Lower lobe of right lung (tissue), 2 donors: ENCODE data around the gene OLA1. TPM values are rescaled to one million over a fixed set of nuclear protein-coding genes. Genes with fewer than 3 reads are reported as not detected.

Source experiments
- ATAC-seq, 2 donors: fragments of 200-7000 bp; cut with Tn5 transposase; one replicate each; pipeline ENCODE4 v1.9.1; 2020 to 2022; ENCODE audit warnings: mild to moderate bottlenecking in 2 of 2, moderate library complexity in 2 of 2
- DNase-seq: peaks from one replicate; pipeline ENCODE4 v3.0.0-alpha.2; 2020
- H3K27ac ChIP-seq: fragments of 200-600 bp; one replicate; pipeline ENCODE4 v1.8.0; 2022
- H3K27me3 ChIP-seq: fragments of 200-600 bp; one replicate; pipeline ENCODE4 v1.8.0; 2022; ENCODE audit warnings: low read depth
- H3K36me3 ChIP-seq: fragments of 200-600 bp; one replicate; pipeline ENCODE4 v1.8.0; 2022; ENCODE audit warnings: mild to moderate bottlenecking
- H3K4me1 ChIP-seq: fragments of 200-600 bp; one replicate; pipeline ENCODE4 v1.8.0; 2022
- H3K4me3 ChIP-seq: fragments of 200-600 bp; one replicate; pipeline ENCODE4 v1.8.0; 2022; ENCODE audit warnings: mild to moderate bottlenecking
- H3K9me3 ChIP-seq: fragments of 200-600 bp; one replicate; pipeline ENCODE4 v1.8.0; 2022
- CTCF ChIP-seq: fragments of 200-600 bp; IDR thresholded peaks from one replicate; pipeline ENCODE4 v1.8.0; 2022; ENCODE audit warnings: antibody characterized with exemption, mild to moderate bottlenecking
- intact Hi-C: fragments of 100-400 bp; cut with DNase I; formaldehyde crosslinking; loops from one replicate; pipeline ENCODE4 v1.11.0; 2022
- long read RNA-seq: library from polyadenylated mRNA; unstranded; transcript quantifications from one replicate; pipeline ENCODE4 v2.0.0, GENCODE V29; 2021
- total RNA-seq: library from RNA; stranded (reverse); fragmentation: NEBNext Ultra II Directional; extraction: Animal tissue kit (Norgen Biotek cat#: 25700); gene quantifications from one replicate; pipeline ENCODE4 v1.2.1, GENCODE V29; 2021
- donor health status: DM: no; HTN: yes; CAD: no; lungs with severe emphysema.

The OLA1 gene
- total RNA-seq = 49.8 TPM
- long read RNA-seq, full-length matches to known transcripts = 62 of 71 reads
- long read RNA-seq, partial matches to known transcripts = 6 of 71 reads
- long read RNA-seq, other reads (novel, unspliced or antisense) = 3 of 71 reads

GRCh38 chr2:174248187-174248997 is at the start of gene OLA1:
OLA1 (minus strand) TSS chr2:174248532; CDS start chr2:174246815, 1,717 bp downstream.
- no peaks in the 10 kb centered on the region for H3K9me3 ChIP-seq
- intact Hi-C loops = no loop called here
- H3K36me3 ChIP-seq = peaks cover 8% of the 10 kb centered on the region
- peak; percentile 100 for ATAC-seq
- no peak for TF ChIP-seq CTCF
- peaks cover 18% of the 10 kb centered on the region for H3K4me1 ChIP-seq
- H3K27me3 ChIP-seq = no peaks in the 10 kb centered on the region
- peak within 1 kb of the TSS; percentile 86 for H3K27ac ChIP-seq
- DNase-seq = peak; percentile 96
- peak within 1 kb of the TSS; percentile 88 for H3K4me3 ChIP-seq

GRCh38 chr2:174292908-174293307 is 44.6 kb upstream of the OLA1 start:
- no peak for ATAC-seq
- no peak for TF ChIP-seq CTCF
- Histone ChIP-seq H3K27me3 (no peaks in the 10 kb centered on the region), H3K36me3 (no peaks in the 10 kb centered on the region), H3K4me3 (no peak overlapping the region), H3K4me1 (no peaks in the 10 kb centered on the region), H3K27ac (no peak overlapping the region), H3K9me3 (peaks cover 8% of the 10 kb centered on the region)
- DNase-seq = no peak
- intact Hi-C loops = no loop called here

GRCh38 chr2:174286172-174286571 is 37.8 kb upstream of the OLA1 start:
- Histone ChIP-seq H3K27me3 (no peaks in the 10 kb centered on the region), H3K36me3 (no peaks in the 10 kb centered on the region), H3K27ac (no peak overlapping the region), H3K9me3 (no peaks in the 10 kb centered on the region), H3K4me1 (no peaks in the 10 kb centered on the region), H3K4me3 (no peak overlapping the region)
- no peak for ATAC-seq
- intact Hi-C loops = no loop called here
- DNase-seq = no peak
- TF ChIP-seq CTCF = no peak

GRCh38 chr2:174282441-174282840 is 34.1 kb upstream of the OLA1 start:
- no peak for TF ChIP-seq CTCF
- intact Hi-C loops = no loop called here
- H3K36me3 ChIP-seq = no peaks in the 10 kb centered on the region
- no peaks in the 10 kb centered on the region for H3K4me1 ChIP-seq
- no peaks in the 10 kb centered on the region for H3K27me3 ChIP-seq
- ATAC-seq (peak in 1 of 2 donors; percentile 65), DNase-seq (no peak)
- H3K9me3 ChIP-seq = no peaks in the 10 kb centered on the region
- no peak overlapping the region for H3K4me3 ChIP-seq
- no peak overlapping the region for H3K27ac ChIP-seq

- no peak overlapping the region for H3K4me3 ChIP-seq
- no peaks in the 10 kb centered on the region for H3K36me3 ChIP-seq
- no peak overlapping the region for H3K27ac ChIP-seq
- H3K27me3 ChIP-seq = no peaks in the 10 kb centered on the region
- intact Hi-C loops = no loop called here
- no peak for DNase-seq
- H3K9me3 ChIP-seq = no peaks in the 10 kb centered on the region
- TF ChIP-seq CTCF = no peak
- H3K4me1 ChIP-seq = no peaks in the 10 kb centered on the region
- no peak for ATAC-seq
Measured at GRCh38 chr2:174281736-174282135, 33.4 kb upstream of the OLA1 start.
